IPS-11a (cell line): ENCODE measurements around the gene TFPT.

ENCODE experiments used
- H3K4me3 ChIP-seq: one replicate; pipeline ENCODE4 v1.5.1; 2013; ENCODE audit warnings: low read depth, low read length, control low read depth

The TFPT gene, protein sequence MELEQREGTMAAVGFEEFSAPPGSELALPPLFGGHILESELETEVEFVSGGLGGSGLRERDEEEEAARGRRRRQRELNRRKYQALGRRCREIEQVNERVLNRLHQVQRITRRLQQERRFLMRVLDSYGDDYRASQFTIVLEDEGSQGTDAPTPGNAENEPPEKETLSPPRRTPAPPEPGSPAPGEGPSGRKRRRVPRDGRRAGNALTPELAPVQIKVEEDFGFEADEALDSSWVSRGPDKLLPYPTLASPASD

DNA sequence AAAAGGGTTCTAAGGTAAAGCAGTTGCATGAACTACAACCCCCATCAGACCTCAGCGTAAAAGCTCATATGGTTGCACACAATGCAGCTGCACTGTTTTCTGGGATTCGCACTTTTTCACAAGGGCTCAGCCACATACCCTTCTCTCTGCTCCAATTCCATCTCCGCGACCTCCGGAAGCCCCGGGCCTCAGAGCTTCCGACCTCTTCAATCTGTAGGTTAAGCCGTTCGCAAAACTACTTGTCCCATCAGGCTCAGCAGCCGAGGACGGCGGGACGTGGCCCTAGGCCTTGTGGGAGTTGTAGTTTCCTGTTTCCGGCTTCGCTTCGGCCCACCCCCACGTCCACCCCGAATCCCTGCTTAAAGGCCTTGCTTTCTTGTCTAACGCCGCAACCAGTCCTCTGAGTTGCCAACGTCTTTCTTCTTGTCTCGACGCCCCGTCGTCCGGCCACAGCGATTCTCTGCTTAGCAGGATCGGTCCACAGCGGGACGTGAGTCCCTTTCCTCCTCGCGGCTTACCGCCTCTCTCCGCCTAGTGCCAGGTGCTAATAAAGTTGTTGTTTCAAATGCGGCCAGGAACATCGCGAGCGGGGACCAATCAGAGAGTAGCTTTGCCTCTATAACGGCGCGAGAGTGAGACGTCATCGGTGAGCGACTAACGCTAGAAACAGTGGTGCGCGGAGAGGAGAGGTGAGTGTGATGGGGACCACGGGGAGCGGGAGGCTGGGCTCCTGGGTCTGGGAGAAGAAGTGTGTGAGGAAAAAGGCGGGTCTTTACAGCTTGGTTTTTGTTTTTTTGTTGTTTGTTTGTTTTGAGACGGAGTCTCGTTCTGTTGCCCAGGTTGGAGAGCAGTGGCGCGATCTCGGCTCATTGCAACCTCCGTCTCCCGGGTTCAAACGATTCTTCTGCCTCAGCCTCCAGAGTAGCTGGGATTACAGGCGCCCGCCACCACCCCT is at the start of gene TFPT, which contains the start of gene PRPF31:
TFPT (minus strand) TSS at position 549 of the 955 bp plus-strand sequence; CDS start at position 161, 388 bp downstream.
PRPF31 (plus strand) TSS at position 646 of the 955 bp plus-strand sequence. CDS start 2,525 bp downstream, outside the sequence.
- peak within 1 kb of the TSS; percentile 95 for H3K4me3 ChIP-seq

DNA sequence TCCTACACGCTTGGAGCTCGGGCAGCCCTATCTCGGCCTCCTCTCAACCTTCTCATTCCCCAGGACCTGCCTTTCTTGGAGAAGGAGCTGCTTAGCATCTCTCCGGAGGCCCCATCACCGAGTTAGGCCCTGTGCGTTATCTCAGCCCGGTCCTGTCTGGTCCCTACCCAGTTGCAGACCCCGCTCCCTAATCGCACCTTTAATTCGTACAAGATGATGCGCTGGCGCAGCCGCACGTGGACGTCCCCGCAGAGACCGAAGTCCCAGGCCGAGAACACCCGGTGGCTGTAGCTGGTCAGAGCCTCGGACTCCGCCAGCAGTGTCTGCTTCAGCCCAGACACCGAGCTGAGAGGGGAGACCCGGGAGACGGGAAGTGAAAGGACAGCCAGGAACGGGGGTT is 49.8 kb upstream of the TFPT start:
- H3K4me3 ChIP-seq, result no peak overlapping the region

DNA sequence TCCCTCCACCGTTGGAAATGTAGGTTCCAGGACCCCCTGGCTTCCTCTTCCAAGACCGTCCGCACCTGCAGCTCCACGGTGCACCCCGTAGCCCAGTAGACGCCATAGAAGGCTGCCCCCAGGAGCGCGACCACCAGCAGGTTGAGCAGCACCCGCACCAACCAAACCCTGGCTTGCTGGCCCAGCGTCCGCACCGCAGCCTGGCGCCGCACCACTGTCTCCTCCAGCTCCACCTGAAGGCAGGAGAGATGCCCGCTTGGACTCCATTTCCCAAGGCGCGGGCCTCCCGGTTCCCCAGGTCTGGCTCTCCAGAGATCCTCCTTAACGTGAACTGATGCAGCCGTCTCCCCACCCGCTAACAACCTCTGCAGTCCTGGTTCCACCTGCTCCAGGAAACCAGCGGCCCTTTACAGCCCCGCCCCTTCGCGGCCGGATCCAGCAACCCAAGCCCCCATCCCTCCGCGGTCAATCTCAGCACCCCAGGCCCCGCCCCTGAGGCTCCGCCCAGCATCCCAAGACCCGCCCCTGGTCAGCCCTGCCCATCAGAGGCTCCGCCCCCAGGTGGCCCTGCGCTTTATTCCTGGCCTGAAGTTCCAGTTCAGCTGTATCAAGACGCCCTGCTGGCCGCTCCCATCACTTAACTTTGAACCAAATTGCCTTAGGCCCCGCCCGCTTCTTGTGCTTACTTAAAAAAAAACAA is 49.1 kb upstream of the TFPT start:
- peak overlapping the region; percentile 14 for H3K4me3 ChIP-seq

DNA sequence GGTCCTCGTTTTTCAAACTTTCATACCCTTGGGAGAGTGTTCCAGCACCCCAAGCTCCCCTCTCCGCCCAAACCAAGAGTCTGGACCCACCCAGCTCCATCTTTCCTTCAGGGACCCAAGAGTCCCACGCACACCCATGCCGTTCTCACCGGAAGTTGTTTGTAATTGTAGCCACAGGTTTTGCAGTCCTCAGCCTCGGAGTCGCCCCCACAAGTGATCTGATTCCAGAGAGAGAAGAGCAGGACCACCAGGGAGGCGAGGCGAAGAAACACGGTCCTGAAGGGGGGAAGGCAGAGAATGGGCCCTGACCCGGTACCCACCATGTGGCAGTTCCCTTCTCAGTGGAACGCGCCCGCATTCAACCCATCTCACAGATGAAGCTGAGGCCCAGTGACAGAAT is 47.4 kb upstream of the TFPT start:
- H3K4me3 ChIP-seq, result peak overlapping the region; percentile 45

DNA sequence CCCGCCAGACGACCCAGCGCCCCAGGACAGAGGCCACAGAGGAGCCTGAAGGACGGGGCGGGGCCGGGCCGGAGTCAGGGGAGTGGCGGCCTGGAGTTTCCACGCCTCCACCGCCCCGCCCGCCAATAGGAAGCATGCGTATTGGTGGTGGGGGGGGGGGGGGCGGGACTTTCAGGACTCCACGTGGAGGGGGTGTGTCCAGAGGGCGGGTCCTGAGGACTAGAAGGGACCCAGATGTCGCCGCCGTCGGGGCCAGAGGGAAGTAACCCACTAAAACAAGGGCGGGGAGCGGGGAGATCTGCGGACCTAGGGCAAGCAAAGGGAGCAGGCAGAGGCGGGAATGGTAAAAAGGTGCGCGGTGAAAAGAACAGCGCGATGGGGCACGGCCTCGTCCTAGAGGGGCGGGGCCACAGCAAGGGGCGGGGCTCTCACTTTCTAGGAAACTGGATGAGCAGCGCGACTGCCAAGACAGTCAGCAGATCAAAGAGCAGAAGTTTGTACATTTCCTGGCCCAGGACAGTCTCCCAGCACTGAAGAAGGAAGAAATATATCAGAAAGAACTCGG is 46.9 kb upstream of the TFPT start:
- peak overlapping the region; percentile 45 for H3K4me3 ChIP-seq

DNA sequence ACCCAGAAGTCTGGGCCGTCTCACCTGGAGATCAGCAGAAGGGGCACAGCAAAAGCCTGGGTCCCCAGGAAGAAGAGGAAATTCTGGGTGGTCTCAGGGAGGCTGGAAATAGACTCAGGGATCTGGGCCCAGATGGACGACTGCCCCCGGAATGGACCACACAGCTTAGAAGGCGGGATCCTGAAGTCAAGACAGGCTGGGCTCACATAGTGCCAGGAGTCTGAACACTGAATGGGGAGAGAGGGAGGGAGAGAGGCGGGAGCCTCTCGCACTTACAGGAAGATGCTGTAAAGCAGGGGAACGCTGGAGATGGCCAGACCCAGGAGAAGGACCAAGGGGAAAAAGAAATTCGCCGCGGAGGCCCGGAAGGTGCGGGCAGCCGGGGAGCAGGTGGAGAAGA is 45.4 kb upstream of the TFPT start:
- no peak overlapping the region for H3K4me3 ChIP-seq

DNA sequence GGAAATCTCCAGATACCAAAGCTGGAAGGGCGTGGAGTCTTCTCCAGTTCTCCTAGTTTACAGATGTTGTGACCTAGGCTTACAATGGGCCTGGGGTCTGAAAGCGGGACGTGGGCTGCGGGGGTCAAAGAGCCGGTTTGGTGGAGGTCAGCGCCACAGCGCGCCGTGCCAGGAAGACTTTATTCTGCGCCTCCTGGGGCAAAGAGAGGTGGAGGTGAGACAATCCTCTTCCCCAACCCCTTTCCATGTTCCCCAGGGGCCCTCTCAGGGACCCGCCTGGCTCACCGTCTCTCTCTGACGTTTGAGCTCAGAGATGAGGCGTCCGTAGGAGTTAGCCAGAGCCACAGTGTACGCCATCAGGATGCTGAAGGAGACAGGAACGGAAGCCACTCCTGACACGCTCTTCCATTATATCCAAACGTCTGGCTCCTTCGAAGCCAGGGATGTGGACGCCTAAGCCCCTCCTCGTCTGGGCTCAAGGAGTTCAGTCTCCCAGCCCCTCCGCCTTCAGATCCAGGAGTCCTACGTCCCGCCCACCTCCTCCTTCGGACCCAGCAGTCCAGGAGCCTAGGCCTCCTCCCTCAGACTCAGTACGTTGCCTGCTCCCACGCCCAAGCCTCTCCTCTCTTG is 44.8 kb upstream of the TFPT start:
- H3K4me3 ChIP-seq, result peak overlapping the region; percentile 73

DNA sequence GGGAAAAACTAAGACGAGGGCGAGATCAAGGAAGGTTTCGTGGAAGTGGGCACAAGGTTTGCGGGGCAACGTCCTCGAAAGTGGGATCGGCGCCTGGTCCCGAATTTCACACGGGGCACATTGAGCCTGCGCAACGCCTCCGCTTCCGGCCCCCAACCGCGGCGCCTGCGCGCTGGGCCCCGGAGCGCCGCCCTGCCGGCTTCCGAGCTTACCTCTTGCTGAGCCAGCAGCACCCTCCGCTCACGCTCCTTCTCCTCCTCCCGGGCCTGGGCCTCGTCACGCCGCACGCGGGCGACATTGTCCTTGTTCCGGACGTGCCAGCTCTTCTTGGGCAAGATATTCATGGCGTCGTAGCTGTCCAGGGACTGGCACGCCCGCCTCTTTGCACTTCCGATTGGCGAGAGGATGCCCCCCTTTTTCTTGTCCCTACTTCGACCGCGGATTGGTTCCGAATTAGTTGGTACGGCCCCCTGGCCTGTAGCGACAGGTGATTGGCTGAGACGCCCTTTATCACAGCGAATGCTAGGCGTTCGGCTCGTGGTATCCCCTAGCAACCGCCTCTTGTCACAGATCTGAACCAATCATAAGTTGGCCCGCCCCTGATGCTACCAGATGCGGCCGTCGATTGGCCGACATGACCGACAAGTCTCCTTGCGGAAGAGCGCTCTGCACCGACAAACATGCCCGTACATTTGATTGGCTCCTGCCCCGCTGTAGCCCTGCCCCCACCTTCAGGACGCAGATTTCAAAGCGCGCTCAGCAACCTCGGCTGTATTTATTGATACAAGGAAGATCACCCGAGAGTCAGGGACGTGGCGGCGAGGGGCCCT is 44.1 kb upstream of the TFPT start, which contains the start of gene LENG1:
LENG1 (minus strand) TSS at position 370 of the 830 bp plus-strand sequence; CDS start at position 344, 26 bp downstream.
- peak within 1 kb of the TSS; percentile 91 for H3K4me3 ChIP-seq

DNA sequence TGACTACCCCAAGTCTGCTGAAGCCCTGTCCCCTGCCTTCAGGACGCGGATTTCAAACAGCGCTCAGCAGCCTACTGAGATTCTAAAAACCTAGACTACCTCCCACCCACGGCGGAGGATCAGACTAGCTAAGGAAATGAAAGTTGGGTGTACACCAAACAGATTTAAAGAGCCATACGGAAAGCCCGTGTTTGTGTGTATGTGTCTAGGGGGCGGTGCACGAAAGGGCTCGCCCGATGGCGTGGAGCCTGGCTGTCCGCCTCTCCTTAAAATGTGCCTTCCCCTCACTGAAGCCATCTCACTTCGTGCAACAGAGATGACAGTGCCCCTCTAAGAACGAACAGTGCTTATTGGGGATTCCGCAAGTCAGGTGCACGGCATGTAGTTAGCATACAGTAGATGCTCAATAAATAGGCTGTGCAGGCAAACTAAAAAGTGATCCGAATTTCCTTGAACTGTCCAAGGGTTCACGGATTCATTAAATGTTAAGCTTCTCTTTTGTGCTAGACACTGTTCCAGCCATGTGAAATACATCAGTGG is 43.4 kb upstream of the TFPT start:
- H3K4me3 ChIP-seq, result peak overlapping the region; percentile 91

DNA sequence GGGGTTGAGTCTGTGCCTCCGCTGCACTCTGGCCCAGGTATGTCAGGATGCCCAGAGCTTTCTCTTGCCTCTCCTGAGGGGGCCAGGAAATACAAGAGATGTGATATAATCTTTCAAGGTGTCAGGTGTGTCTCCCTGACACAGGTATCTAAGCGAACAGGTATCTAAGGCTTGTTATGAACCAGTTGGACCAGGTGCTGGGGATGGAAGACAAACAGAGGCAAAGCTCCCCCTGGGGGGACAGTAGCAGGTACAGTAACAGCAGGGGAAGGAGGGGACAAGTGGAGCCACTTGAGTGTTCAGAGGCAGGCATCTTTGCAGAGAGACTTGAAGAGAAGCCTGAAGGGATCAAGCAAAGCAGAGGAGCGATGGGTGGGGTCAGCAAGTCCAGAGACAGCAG is 41.5 kb upstream of the TFPT start:
- H3K4me3 ChIP-seq, result no peak overlapping the region

DNA sequence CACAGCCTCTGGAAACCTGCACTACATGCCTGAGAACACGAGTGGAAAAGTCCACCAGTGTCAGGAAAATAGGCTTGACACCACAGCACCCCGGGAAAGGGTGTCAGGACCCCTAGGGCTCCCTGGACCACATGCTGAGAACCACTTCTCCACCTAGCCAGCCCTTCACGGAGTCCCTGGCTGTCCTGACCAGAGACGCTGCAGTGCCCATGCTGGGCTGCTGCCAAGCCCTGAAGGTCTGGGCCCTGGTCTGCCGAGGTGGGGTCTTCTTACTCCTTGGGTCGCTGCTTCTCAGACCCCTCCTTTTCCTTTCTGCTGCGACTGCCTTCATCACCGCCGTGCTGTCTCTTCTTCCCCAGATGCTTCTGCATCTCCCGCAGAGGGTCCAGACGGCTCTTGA is 41.0 kb upstream of the TFPT start:
- no peak overlapping the region for H3K4me3 ChIP-seq

DNA sequence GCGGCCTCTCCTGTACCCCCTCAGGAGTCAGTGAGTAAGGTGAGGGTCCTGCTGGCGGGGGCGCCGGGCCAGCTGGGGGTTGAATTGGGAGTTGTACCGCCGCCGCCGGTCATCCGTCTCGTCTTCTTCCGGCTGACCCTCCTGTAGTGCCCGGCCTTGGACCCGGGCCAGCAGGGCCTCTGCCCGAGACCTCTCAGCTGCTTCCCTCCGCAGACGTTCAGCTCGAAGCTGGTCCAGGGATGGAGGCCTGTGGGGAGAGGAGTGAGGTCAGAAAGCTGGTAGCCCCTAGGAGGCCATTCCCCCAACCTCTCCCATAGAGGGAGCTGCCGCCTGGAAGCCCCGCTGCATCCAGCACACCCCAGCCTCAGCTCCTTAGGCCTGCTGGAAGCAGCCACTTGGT is 40.2 kb upstream of the TFPT start:
- H3K4me3 ChIP-seq, result no peak overlapping the region

DNA sequence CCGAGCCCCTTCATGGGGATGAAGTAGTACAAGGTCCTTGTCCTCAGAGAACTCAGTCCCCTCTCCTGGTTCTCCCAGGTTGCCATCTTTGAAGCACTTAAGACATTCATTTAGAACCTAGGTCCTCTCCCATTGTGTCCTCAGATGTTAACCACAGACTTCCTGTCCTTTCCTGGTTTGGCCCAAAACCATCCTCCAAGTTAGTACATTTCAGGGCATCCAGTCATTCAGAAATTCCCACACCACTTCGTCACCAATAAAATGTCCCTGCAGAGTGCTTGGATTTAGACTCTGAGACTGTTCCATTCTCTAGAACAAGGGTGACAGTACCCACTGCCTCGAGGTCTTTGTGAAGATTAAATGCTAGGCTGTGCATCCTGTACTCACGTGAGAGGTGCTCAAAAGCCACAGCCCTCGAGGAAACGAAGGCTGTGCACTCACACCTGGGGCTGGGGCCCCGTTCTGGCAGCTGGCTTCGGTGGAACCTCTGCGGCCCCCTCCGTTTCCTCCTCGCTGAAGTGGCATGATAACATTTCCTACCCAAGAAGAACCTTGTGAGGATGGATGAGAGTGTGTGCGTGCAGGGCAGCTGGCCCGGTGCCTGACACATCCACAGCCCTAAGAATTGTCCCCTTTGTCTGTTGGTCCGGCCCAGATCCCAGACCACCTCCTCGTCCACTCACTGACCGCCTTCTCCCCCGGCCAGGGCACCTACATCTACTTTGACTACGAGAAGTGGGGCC is 39.3 kb upstream of the TFPT start:
- H3K4me3 ChIP-seq, result no peak overlapping the region

DNA sequence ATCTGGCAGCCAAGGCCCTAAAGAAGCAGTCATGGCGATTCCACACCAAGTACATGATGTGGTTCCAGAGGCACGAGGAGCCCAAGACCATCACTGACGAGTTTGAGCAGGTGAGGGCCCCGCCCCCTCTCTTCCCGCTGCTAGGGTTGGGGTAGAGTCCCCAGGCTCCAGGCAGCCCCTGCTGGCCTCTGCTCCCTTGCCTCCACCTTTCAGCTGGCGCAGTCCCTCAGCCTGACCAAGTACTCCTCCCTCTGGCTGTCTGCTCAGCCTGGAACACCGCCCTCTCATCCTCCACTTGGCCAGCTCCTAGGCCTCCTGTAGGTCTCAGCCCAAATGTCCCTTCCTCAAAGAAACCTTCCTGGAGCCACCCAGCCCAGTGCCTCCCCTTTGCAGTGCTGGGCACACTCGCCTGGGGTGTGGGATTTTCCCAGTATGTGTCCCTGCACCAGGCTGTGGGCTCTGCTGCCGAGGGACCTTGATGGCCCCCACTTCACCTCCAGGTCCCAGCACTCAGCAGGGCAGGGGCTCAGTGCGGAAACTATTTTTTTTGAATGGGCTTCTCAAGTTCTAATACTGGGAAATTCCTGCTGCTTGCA is 38.4 kb upstream of the TFPT start:
- H3K4me3 ChIP-seq, result no peak overlapping the region

DNA sequence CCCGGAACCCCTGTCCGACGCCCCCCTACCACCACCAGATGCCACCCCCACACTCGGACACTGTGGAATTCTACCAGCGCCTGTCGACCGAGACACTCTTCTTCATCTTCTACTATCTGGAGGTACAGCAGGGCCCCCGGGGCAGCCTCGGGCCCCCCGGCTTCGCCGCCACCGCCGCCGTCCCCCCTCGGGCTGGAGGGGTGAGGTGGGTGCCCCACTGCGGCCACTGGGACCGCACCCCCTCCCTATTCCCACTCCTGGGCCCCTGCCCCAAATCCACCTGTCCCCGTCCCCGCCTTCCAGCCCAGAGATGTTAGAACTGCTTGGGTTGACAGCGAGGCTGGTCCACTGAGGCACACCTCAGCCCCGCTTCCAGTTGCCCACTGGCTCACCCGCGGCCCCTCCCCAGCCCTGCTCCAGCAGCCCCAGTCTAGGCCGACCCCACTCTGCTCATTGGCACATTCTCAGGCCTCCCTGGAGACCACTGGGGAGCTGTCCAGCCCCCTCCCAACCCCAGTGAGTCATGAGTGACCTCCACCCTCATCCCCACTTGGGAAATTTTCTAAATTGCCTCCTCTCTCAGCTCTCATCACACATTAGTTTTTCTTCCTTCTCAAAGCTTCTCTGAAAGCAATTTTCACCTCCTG is 37.5 kb upstream of the TFPT start:
- H3K4me3 ChIP-seq, result no peak overlapping the region

DNA sequence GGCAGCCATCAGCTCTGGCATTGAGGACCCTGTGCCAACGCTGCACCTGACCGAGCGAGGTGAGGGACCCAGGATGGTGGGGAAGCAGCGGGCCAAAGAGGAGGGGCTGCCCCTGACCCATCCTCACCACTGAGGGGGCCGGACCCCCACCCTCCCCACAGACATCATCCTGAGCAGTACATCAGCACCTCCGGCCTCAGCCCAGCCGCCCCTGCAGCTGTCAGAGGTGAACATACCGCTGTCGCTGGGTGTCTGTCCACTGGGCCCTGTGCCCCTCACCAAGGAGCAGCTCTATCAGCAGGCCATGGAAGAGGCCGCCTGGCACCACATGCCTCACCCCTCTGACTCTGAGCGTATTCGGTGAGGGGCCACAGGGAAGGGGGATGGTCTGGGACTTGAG is 36.8 kb upstream of the TFPT start:
- no peak overlapping the region for H3K4me3 ChIP-seq

DNA sequence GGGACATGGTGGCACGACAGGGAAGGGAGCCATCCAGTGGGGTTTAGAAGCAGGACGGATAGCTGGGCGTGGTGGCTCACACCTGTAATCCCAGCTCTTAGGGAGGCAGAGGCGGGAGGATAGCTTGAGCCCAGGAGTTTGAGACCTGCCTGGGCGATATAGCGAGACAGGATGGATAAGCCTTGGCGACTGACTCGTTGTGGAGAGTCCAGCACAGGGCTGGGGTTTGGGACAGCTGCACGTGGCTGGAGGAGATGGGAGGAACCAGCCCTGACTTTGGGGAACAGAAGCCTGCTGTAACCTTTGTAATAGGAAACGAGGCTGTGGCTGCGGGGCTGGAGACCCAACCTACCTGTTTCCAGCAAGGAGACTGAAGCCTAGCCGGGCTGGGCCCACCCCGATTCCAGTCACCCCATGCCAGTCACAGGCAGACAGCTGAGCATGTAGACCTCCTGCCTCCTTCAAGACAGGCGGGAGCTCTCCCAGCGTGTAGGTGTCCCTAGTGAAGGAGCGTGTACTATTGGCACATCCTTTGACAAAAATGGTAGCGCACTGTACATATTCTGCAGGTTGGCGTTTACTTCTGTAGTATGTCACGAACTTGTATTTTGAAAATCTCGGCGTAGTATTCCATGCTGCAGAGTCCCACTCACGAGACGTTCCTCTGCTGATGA is 36.0 kb upstream of the TFPT start:
- H3K4me3 ChIP-seq, result no peak overlapping the region
